GM18873 (cell line): ENCODE data around the gene HIVEP2.

Source experiments
- ATAC-seq: cut with Tn5 transposase; IDR thresholded peaks from one replicate; pipeline ENCODE4 v1.9.1; 2021; ENCODE audit warnings: mild to moderate bottlenecking, moderate library complexity, moderate number of reproducible peaks; ENCODE audit not compliant: unreplicated experiment, low FRiP score

The HIVEP2 gene

DNA sequence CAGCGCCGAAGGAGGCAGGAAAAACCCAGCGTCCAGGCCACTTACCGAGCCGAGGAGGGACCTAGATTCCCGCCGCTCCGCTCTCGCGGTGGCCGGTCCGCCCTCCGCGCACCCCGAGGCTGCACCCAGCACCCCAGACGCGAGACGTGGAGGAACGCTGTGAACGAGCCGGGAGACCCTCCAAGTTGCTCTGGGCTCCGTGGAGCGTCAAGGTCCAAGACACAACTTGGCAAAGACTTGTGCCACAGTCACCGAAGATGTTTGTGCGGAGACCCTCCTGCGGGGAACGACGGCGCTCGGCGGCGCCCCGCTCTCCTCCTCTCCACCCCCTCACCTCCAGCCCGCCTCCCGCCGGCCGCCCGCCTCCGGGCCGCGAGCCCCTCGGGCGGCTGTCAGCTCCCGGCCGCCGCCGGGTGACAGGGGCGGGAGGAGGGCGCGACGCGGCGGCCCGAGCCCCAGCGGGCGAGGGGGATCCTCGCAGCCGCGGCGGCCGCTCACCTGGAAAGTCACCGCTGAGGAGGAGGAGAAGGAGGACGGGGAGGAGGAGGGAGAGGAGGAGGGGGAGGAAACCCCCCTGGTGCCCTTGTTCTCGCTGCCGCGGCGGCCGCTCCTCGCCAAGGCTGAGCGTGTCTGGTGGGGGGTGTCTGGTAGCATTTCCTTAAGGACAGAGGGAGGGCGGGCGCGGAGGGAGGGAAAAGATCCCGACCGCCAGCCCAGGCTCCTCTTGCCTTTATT, 637 bp upstream of the HIVEP2 start:
- no peak for ATAC-seq

DNA sequence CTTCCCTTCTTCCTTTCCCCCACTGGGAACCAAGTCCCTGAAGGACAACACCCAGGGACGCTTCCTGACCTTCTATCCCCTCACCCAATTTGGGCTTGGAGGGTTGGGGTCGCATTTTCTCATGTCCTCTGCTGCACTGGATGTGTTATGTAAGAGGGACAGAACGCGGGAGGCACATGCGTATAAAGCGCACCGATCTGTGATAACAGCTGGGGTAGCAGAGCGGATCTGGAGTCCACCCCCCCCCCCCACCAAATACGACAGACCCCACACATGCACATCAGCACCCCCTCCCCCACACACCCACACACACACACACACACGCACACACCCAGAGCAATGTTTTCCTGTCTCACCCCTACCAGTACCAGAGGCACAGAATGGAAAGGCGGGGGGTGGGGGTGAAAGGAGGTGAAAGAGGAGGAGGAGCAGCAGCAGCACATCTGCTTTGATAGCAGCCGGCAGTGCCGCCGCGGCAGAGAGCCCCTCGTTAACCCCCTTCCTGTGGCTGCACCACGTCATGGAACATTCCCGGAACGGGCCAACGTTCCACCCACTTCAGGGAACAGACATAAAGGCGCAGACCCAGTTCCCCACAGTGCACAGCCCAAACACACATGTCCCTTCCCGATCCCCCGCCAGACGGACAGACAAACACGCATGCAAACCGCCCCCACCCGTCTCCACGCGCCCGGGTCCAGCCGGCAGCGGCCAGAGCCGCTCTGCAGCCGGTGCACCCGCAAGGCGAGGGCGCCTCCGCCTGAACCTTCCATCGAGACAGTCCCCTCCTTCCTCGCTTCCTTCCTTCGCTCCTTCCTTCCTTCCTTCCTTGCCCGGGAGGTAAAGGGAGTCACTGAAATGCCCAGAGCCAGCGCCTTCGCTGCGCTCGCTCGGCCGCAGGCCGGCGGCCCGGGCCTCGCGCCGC, 590 bp downstream of the HIVEP2 start:
- ATAC-seq: no peak

DNA sequence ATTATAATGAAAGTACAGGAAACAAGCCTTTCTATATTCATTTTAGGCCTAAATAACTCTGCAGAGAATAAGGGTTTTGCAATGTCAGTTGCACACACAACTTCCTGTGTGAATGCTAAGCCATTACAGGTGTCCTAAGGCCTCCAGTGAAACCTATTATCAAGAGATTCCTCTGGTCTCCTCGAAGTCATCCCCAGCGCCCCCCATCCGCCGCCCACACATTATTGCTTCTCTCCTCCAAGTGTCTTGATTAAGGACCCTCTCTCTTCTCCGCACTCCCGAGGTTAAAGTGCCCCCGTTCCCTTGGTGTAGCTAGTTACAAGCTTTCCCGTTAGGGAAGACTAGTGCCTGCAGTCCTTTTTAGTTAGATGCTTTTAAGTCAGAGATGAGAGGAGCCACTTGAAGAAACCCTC, 1.3 kb downstream of the HIVEP2 start:
- no peak for ATAC-seq

DNA sequence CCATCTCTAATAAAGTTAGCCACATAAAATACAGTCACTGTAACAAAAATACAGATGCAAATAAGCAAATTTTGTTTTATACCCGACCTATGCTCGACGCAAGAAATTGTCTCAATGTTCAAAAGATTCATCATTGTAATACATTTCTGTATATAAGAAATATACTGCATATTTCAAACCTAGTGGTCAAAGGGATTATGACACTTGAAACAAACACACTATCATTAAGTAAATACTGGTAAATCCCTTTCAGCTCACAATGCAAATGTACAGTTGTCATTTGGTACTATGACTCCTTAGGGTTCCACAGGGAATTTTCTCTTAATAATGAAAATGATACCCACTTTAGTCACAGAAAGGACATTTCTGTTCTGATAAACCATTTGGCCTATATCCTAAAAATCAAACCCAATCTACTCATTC, 2.2 kb downstream of the HIVEP2 start:
- no peak for ATAC-seq

DNA sequence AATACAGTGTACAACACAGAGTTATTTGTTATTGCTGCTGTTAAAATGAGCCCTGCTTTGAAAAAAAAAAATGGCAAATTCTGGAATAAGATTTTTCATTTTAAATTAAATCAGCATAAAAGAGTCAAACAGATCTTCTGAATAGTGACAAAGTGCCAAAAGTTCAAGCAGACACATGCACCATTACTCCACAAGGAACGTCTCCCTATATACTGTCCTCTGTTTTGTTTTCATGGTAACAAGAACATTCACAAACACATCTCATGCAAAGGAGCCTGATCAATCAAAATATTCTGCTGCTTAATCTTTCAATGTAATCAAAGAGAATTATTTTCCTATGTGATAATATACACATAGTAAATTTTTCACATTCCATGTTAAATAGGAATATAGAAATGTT, 2.7 kb downstream of the HIVEP2 start:
- ATAC-seq: no peak

GRCh38 chr6:142941018-142941417, 4.0 kb downstream of the HIVEP2 start:
- ATAC-seq: no peak

DNA sequence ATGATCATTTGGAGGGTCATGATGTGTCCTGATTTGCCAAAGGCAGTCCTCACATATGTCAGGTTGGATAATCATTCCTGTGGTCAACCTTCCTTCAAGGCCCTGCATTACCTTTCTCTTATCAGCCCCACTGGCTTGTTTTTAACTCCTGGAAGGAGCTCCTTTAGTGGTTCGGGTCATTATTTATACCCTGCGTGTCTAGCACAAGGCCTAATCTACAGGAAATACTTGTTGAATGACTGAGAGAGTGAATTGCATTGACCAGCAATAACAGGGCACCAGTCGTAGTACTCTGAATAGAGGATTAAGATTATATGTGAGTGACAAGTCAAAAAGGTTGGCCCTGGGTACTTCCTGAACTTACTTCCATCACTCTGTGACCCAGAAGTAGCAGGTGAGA, 4.5 kb downstream of the HIVEP2 start:
- ATAC-seq: no peak

DNA sequence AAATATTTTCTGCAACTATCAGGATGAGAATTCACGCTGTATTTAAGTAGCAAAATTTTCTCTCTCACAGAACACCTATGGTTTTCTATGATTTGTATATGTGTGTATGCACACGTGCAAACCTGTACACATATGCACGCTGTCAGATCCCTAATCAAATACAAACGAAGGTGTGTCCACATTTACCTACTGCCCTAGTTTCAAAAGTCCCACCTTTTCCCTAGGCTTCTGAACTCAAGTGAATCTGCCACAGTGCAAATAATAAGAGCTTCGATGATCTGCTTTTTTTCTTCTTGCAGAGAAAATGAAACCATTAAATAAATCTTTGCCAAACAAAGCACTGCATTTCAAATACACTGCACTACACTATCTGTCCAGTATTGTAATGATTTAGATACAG, 6.5 kb downstream of the HIVEP2 start:
- no peak for ATAC-seq

- no peak for ATAC-seq
These were observed 7.0 kb downstream of the HIVEP2 start for GRCh38 chr6:142937986-142938385.

DNA sequence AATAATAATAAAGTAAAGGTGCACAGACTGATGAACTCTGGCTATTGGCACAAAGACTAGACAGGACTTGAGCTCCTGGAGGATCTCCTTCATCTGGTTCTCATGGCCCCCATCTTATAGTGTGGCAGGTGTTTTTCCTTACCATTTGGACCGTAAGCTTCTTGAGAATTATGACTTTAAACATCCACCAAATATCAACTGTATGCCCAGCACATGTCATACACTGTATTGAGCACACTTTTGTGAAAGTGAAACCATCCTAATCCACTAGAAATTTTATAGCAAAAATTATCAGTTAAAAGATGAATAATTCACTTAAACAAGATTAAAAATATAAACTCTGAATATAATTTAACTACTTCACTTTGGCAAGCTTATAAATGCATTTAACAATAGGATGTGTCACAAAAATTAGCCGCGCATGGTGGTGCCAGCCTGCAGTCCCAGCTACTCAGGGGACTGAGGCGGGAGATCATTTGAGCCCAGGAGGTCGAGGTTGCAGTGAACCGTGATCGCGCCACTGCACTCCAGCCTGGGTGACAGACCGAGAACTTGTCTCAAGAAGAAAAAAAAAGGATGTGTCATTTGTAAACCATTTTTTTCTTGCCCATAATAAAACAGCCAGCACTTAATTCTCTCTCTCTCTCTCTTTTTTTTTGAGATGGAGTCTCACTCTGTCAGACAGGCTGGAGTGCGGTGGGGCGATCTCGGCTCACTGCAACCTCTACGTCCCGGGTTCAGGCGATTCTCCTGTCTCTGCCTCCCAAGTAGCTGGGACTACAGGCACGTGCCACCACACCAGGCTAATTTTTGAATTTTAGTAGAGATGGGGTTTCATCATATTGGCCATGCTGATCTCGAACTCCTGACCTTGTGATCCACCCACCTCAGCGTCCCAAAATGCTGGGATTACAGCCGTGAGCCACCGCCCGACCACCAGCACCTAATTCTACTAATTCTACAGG, 9.1 kb downstream of the HIVEP2 start:
- ATAC-seq: peak; percentile 44

GRCh38 chr6:142934599-142934998, 10.4 kb downstream of the HIVEP2 start:
- ATAC-seq: no peak

DNA sequence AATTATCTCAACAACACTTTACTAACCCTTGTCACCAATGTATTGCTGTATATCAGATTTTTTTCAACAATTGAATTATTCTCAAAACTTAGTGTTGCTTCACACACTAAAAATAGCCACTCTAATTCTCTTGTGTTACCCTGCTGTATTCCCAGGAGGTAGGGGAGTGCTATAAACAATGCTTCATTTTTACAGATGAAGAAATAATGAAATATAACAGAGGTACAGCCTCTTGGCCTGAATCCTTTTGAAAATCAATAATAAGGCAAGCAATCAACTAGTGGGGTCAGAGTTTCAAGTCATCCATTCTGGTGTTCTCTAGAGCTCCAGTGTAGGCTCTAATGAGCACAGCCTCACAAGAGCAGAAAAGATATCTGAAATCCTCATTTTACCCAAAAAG, 10.9 kb downstream of the HIVEP2 start:
- no peak for ATAC-seq

DNA sequence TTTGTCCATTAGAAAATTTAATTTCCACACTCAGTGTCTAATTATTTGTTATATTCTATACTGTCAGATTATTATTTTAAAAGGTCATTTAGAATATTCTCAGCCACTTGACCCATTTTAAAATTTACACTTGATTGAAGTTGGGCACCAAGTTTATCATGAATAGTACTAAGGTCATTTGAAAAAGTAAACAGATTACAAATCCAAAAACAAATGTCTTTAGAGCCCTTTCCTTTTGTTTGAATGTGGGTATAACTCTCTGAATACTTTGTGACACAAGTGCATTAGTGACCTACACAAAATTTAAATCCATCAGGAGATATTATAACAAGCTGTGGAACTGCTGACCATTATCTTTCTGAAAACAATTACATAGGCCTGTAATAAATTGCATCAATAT, 11.3 kb downstream of the HIVEP2 start:
- no peak for ATAC-seq

DNA sequence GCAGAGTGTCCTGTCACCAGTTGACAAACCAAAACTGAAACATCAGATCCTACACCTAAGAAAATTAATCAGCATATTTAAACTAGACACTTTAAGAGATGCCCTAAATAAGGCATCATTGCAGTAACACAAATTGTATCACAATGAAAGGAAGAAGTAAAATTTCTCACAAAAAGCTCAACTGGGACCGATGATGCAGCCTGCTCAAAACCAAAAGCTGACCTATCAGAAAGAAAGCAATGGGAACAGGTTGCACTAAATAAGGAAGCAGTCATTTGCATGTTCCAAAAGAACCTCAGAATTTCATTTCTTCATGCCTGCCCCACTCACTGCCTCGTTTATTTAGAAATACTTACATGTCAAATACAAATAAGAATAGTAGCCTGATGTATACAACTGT, 12.1 kb downstream of the HIVEP2 start:
- no peak for ATAC-seq

GRCh38 chr6:142929751-142930358, 15.1 kb downstream of the HIVEP2 start:
- no peak for ATAC-seq

- no peak for ATAC-seq
These were observed 17.1 kb downstream of the HIVEP2 start for GRCh38 chr6:142927904-142928303.

DNA sequence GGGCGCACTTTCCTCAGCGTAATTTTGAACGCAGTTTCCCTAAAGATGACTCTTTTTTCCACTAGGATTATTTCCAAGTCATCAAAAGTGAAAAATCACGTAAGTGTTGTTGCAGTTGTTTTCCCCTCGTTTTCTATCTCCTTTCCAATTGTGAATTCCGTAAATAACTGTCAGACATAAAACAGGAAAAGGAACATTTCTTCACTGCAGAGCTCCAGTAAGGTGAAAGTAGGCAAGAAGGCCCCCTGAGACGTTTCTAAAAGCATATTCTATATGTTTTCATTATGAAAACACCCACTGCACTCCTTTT, 17.8 kb downstream of the HIVEP2 start:
- ATAC-seq: no peak

DNA sequence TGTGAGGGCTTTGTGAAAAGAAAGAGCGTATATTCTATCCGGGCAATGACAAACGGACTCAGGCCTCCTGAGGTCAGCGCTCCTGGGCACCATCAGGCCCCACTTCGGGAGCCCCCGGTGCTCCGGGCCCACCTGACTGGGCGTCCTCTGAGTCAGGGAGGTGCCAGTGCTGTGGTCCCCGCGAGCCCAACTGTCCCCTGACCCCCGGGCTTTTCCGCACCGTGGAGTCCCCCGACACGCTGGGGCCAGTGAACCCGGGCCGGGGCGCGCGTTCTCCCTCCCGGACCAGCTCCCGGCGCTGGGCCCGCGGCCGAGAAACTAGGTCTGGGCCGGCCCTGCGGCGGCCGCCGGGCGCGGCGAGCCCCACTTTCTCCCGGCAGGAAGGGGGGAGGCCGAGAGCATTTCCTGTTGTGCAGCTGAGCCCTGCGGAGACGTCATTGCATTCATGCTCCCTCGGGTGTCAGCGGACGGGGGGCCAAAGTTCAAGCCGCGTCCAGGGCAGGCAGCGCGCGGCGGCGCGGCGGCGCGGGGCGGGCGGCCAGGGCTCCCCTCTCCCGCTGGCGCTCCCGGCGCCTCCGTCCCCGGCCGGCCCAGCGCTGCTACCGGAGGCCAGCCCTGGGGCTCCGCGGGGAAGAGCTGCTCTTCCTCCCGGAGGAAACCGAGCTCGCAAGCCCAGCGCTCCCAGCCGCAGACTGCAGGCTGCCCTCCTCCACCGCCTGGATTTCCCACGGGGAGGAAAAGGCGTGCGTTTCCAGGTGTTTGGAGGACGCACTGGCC, 18.3 kb downstream of the HIVEP2 start:
- ATAC-seq: peak; percentile 77

GRCh38 chr6:142926177-142926493, 18.8 kb downstream of the HIVEP2 start:
- ATAC-seq: no peak
